GM18508 (cell line): ENCODE data around the gene NEUROD2.

Experiments
- ATAC-seq: cut with Tn5 transposase; IDR thresholded peaks from one replicate; pipeline ENCODE4 v1.9.1; 2021; ENCODE audit warnings: moderate number of reproducible peaks; ENCODE audit not compliant: insufficient read depth, unreplicated experiment

The NEUROD2 gene

GRCh38 chr17:39555368-39555767 lies 52.4 kb downstream of the NEUROD2 start:
- ATAC-seq = no peak
